Naive thymus-derived CD4-positive, alpha-beta T cell (primary cell): ENCODE data around the gene EREG. TPM values are rescaled to one million over a fixed set of nuclear protein-coding genes. Genes with fewer than 3 reads are reported as not detected.

ENCODE experiments used
- ATAC-seq: fragments of 150-1000 bp; cut with Tn5 transposase; 2 replicates; pipeline ENCODE4 v1.10.0; 2021; ENCODE audit warnings: mild to moderate bottlenecking, moderate library complexity
- CTCF ChIA-PET: fragments of 350-600 bp; sonication (Branson Sonifier 250); formaldehyde crosslinking; loops from one replicate; lab custom pipeline; 2021; ENCODE audit warnings: antibody characterized with exemption; lab: Charles Lee
- POLR2A ChIA-PET: fragments of 350-600 bp; sonication (Branson Sonifier 250); formaldehyde crosslinking; loops from one replicate; lab custom pipeline; 2021; ENCODE audit warnings: antibody characterized with exemption, inconsistent platforms; lab: Charles Lee
- DNase-seq, 9 donors: peaks; one replicate each; pipeline versions ENCODE4 v3.0.0 to v3.0.0-alpha.2; 2020 to 2022; ENCODE audit warnings: mixed read lengths in 1 of 9
- H3K27ac ChIP-seq: one replicate; pipeline ENCODE4 v1.7.0; 2013; ENCODE audit warnings: mild to moderate bottlenecking, low read depth, low read length, moderate library complexity
- H3K27me3 ChIP-seq, 2 donors: one replicate each; pipeline ENCODE4 v1.7.0; 2013; ENCODE audit warnings: low read length in 2 of 2, mild to moderate bottlenecking in 2 of 2, moderate library complexity in 2 of 2; ENCODE audit not compliant: control insufficient read depth in 2 of 2, insufficient read depth in 2 of 2
- H3K36me3 ChIP-seq, 3 experiments: 1 replicate in 2 of 3; 2 replicates in 1 of 3; pipeline ENCODE4 v1.7.0; 2013; ENCODE audit warnings: low read length in 3 of 3, mild to moderate bottlenecking in 3 of 3, moderate library complexity in 1 of 3; ENCODE audit not compliant: insufficient read depth in 3 of 3, control insufficient read depth in 2 of 3
- H3K4me1 ChIP-seq, 2 donors: one replicate each; pipeline ENCODE4 v1.7.0; 2013; ENCODE audit warnings: low read length in 2 of 2, mild to moderate bottlenecking in 2 of 2, moderate library complexity in 1 of 2; ENCODE audit not compliant: control insufficient read depth in 2 of 2, insufficient read depth in 2 of 2
- H3K4me3 ChIP-seq: 2 replicates; pipeline ENCODE4 v1.7.0; 2013; ENCODE audit warnings: mild to moderate bottlenecking, low read length
- H3K9me3 ChIP-seq, 3 experiments: 1 replicate in 2 of 3; 2 replicates in 1 of 3; pipeline ENCODE4 v1.7.0; 2013; ENCODE audit warnings: low read length in 3 of 3; ENCODE audit not compliant: control insufficient read depth in 2 of 3
- H3K27ac Mint-ChIP-seq, 9 donors: one replicate each; pipeline ENCODE4 v1.8.0; 2020 to 2022; ENCODE audit warnings: mixed read lengths in 9 of 9, mild to moderate bottlenecking in 8 of 9, moderate library complexity in 5 of 9, inconsistent platforms in 2 of 9
- H3K27me3 Mint-ChIP-seq, 5 donors: one replicate each; pipeline ENCODE4 v1.8.0; 2021 to 2022; ENCODE audit warnings: mixed read lengths in 5 of 5, mild to moderate bottlenecking in 1 of 5
- H3K36me3 Mint-ChIP-seq, 5 donors: one replicate each; pipeline ENCODE4 v1.8.0; 2020 to 2022; ENCODE audit warnings: mixed read lengths in 5 of 5, mild to moderate bottlenecking in 3 of 5, inconsistent platforms in 1 of 5
- H3K4me1 Mint-ChIP-seq, 7 donors: one replicate each; pipeline ENCODE4 v1.8.0; 2020 to 2022; ENCODE audit warnings: mixed read lengths in 7 of 7, mild to moderate bottlenecking in 3 of 7, inconsistent platforms in 1 of 7
- H3K4me3 Mint-ChIP-seq, 10 donors: one replicate each; pipeline ENCODE4 v1.8.0; 2020 to 2022; ENCODE audit warnings: mild to moderate bottlenecking in 10 of 10, mixed read lengths in 10 of 10, moderate library complexity in 6 of 10, inconsistent platforms in 2 of 10
- H3K9me3 Mint-ChIP-seq, 11 donors: one replicate each; pipeline ENCODE4 v1.8.0; 2020 to 2022; ENCODE audit warnings: mixed read lengths in 11 of 11, mild to moderate bottlenecking in 4 of 11, inconsistent platforms in 1 of 11, moderate library complexity in 1 of 11
- intact Hi-C, 2 donors: fragments of 100-400 bp; cut with micrococcal nuclease; formaldehyde crosslinking; loops; one replicate each; pipeline ENCODE4 v1.15.1; 2023
- polyA plus RNA-seq, 2 donors: library from polyadenylated mRNA; unstranded; fragments of 300-500 nt; fragmentation: Illumina TruSeq; gene quantifications; one replicate each; pipeline ENCODE4 v1.2.3, GENCODE V29; 2021
- total RNA-seq, 6 experiments: library from RNA in 5 of 6; stranded (reverse) in 5 of 6; gene quantifications; 1 replicate in 5 of 6; 2 replicates in 1 of 6; pipeline ENCODE4 v1.2.3 and lab custom pipeline; 2021 to 2026

The EREG gene
- total and polyA plus RNA-seq, 7 experiments from 2014 or later = 10.3 to 37.7 TPM; not detected in 5

DNA sequence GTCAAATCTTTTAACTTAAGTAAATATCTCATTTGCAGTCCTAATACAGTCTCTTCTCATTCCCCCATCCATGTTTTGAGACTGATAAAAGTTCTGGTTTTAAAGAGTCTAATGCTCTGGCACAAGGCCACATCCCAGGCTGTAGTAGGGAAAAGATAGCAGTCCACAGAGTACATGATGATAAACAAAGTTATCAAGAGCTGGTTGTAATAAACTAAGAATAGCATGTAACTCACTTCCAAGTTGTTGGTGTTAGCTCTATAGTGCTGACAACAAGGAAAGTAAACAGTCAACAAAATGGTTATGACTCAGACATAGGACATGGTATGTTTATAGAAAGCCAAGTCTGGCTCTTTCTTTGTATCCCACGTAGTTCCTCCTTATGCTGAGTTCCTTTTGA, 58.2 kb downstream of the EREG start:
- H3K27me3 Mint-ChIP-seq = peaks cover 6 to 22% (median 12%) of the 10 kb centered on the region in 5 donors
- H3K36me3 Mint-ChIP-seq = no peaks in the 10 kb centered on the region
- no peaks in the 10 kb centered on the region for H3K4me1 Mint-ChIP-seq
- Histone ChIP-seq H3K9me3 (no peaks in the 10 kb centered on the region), H3K4me3 (no peak overlapping the region), H3K27ac (no peak overlapping the region), H3K36me3 (no peaks in the 10 kb centered on the region), H3K4me1 (no peaks in the 10 kb centered on the region), H3K27me3 (peaks cover 0 to 3% of the 10 kb centered on the region in 2 donors)
- no peak overlapping the region for H3K27ac Mint-ChIP-seq
- ATAC-seq (no peak), DNase-seq (no peak)
- intact Hi-C loops = no loop called here
- no peak overlapping the region for H3K4me3 Mint-ChIP-seq
- ChIA-PET CTCF (interaction anchor here (1.0 kb wide), 1 partner anchor 22 kb away, joined by 3 read pairs; the partner anchor contains the start of gene AREG), POLR2A (no interaction called here)
- H3K9me3 Mint-ChIP-seq = peaks cover 0 to 2% (median 0%) of the 10 kb centered on the region in 11 donors

DNA sequence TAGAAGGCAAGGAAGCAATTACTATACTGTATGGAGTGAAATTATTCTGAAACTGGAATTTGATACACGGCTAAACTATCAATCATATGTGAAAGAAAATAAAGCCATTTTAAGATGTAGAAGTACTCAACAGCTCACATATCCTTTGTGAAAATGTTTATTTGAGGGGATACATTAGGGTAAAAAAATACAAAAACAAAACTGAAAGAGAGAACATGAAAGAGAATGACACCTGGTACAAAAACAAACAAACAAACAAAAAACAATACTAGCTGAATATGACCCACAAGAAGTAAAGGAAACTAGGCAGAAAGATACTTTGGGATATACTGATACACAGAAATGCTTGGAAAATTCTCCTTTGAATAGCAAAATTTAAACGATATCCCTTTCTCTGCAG, 59.2 kb downstream of the EREG start:
- Mint-ChIP-seq H3K4me3 (no peak overlapping the region), H3K36me3 (no peaks in the 10 kb centered on the region), H3K27ac (no peak overlapping the region), H3K27me3 (peaks cover 5 to 15% (median 10%) of the 10 kb centered on the region in 5 donors), H3K9me3 (no peaks in the 10 kb centered on the region), H3K4me1 (no peaks in the 10 kb centered on the region)
- H3K27ac ChIP-seq = no peak overlapping the region
- H3K9me3 ChIP-seq = no peaks in the 10 kb centered on the region
- no peak for DNase-seq
- no peaks in the 10 kb centered on the region for H3K4me1 ChIP-seq
- intact Hi-C loops = no loop called here
- ChIA-PET POLR2A (no interaction called here), CTCF (interaction anchor here (0.6 kb wide), 1 partner anchor 14 kb away, joined by 3 read pairs; no protein-coding TSS in a partner anchor)
- no peak for ATAC-seq
- no peak overlapping the region for H3K4me3 ChIP-seq
- H3K36me3 ChIP-seq = no peaks in the 10 kb centered on the region
- peaks cover 0 to 3% of the 10 kb centered on the region in 2 donors for H3K27me3 ChIP-seq

DNA sequence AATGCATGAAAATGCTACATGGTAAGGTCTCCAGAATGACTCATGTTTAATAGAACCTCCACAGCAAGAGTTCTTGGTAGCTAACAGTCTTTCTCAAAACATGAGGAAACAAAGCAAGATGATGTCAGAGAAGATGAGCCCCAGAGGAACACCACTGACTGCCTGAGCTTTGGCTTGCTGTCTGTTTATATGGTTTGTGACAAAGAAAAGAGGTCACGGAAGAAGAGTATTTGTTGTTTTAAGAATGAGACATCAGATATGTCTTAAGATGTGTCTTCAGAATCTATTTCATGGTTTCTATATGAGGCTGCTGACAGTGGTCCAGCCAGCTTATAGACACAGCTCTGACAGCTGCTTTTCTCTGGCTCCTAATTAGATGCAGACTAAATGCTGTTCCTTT, 61.2 kb downstream of the EREG start:
- Histone ChIP-seq H3K4me3 (no peak overlapping the region), H3K27ac (no peak overlapping the region), H3K27me3 (peaks cover 0 to 3% of the 10 kb centered on the region in 2 donors), H3K4me1 (no peaks in the 10 kb centered on the region), H3K36me3 (no peaks in the 10 kb centered on the region), H3K9me3 (no peaks in the 10 kb centered on the region)
- Mint-ChIP-seq H3K36me3 (no peaks in the 10 kb centered on the region), H3K27me3 (peaks cover 5 to 12% (median 10%) of the 10 kb centered on the region in 5 donors), H3K9me3 (no peaks in the 10 kb centered on the region), H3K4me1 (no peaks in the 10 kb centered on the region), H3K4me3 (no peak overlapping the region), H3K27ac (no peak overlapping the region)
- no peak for DNase-seq
- ATAC-seq = no peak
- ChIA-PET CTCF (no interaction called here), POLR2A (no interaction called here)
- intact Hi-C loops = no loop called here

DNA sequence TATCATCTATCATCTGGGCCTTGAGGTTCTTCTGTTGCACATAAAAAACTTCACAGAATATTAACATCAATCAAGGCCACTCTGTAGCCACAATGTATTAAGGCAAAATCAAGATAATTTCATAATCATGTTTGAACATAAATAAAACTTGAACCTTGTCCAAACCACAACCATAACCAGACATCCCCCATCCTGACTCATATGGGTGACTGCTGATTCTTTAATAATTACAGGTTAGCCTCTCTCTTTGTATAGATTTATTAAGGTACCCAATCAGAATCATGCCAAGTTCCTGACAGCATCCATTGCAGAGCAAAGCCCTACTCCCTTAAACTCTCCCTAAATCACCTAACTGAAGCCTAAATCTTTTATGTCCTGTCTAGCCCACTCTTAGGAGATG, 63.3 kb downstream of the EREG start:
- Mint-ChIP-seq H3K4me1 (no peaks in the 10 kb centered on the region), H3K4me3 (no peak overlapping the region), H3K36me3 (no peaks in the 10 kb centered on the region), H3K27me3 (peaks cover 2 to 7% (median 4%) of the 10 kb centered on the region in 5 donors), H3K9me3 (no peaks in the 10 kb centered on the region), H3K27ac (no peak overlapping the region)
- Histone ChIP-seq H3K27ac (no peak overlapping the region), H3K36me3 (no peaks in the 10 kb centered on the region), H3K4me3 (no peak overlapping the region), H3K9me3 (no peaks in the 10 kb centered on the region), H3K4me1 (no peaks in the 10 kb centered on the region), H3K27me3 (no peaks in the 10 kb centered on the region)
- ChIA-PET POLR2A (no interaction called here), CTCF (no interaction called here)
- ATAC-seq (peak; percentile 31), DNase-seq (no peak)
- intact Hi-C loops = no loop called here

DNA sequence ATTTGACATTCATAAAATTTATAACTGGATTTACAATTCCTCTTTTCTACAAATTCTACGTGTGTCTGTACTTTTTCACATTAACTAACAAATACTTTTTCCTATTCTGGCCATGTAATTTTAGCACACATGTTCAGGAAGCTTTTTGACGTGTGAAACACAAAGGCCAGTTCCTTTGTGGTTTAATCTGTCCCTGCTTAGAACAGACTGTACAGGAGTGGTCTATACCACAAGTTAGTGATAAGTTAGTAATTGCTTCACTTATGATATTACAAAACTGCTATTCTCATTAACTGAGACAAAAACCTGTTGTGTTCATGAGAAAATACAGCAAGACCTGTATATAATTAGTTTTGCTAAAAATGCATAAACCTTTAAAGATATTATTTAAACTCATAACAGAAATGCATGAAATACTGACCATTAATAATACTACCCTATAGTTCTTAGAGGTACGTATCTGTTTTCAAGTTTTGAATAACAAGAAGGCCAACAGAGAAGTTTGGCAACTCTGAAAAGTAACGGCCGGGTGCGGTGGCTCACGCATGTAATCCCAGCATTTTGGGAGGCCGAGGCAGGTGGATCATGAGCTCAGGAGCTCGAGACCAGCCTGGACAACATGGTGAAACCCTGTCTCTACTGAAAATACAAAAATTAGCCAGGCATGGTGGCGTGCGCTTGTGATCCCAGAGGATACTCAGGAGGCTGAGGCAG, 66.3 kb downstream of the EREG start:
- H3K27ac Mint-ChIP-seq = no peak overlapping the region

DNA sequence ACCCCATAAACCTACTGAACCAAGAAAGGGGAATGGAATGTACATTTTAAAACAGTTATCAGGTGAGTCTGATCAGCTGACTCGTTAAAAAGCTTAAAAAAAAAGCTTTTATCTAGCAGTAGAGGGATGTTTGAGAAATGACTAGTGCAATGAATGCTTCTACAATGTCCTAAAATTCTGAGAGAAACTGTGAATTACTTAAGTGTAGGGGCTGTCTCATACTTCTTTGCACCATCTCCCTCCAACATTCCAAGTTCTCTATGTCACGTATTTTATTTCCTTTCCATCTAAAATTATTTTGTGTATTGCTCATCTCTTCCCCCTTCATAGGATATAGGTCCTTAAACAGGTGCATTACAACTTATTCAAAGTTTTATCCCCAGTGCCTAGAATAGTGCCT, 68.1 kb downstream of the EREG start:
- Mint-ChIP-seq H3K27ac (no peak overlapping the region), H3K9me3 (no peaks in the 10 kb centered on the region), H3K4me3 (no peak overlapping the region), H3K36me3 (no peaks in the 10 kb centered on the region), H3K4me1 (no peaks in the 10 kb centered on the region), H3K27me3 (peaks cover 4 to 21% (median 6%) of the 10 kb centered on the region in 5 donors)
- Histone ChIP-seq H3K27me3 (no peaks in the 10 kb centered on the region), H3K36me3 (no peaks in the 10 kb centered on the region), H3K27ac (no peak overlapping the region), H3K4me3 (no peak overlapping the region), H3K9me3 (no peaks in the 10 kb centered on the region), H3K4me1 (no peaks in the 10 kb centered on the region)
- CTCF ChIA-PET = no interaction called here
- DNase-seq (no peak), ATAC-seq (no peak)
- POLR2A ChIA-PET = no interaction called here
- intact Hi-C loops = no loop called here

More for the DNA sequence above, 66.3 kb downstream of the EREG start:
- ChIA-PET CTCF (no interaction called here), POLR2A (no interaction called here)
- H3K4me3 ChIP-seq = no peak overlapping the region
- Mint-ChIP-seq H3K4me3 (no peak overlapping the region), H3K36me3 (no peaks in the 10 kb centered on the region), H3K27me3 (peaks cover 4 to 21% (median 6%) of the 10 kb centered on the region in 5 donors), H3K4me1 (no peaks in the 10 kb centered on the region), H3K9me3 (no peaks in the 10 kb centered on the region)
- DNase-seq (no peak), ATAC-seq (peak; percentile 74)
- H3K4me1 ChIP-seq = no peaks in the 10 kb centered on the region
- intact Hi-C loops = no loop called here
- H3K27ac ChIP-seq = no peak overlapping the region
- no peaks in the 10 kb centered on the region for H3K27me3 ChIP-seq
- no peaks in the 10 kb centered on the region for H3K9me3 ChIP-seq
- no peaks in the 10 kb centered on the region for H3K36me3 ChIP-seq
